ENCODE results near the gene MSI2.

DNA sequence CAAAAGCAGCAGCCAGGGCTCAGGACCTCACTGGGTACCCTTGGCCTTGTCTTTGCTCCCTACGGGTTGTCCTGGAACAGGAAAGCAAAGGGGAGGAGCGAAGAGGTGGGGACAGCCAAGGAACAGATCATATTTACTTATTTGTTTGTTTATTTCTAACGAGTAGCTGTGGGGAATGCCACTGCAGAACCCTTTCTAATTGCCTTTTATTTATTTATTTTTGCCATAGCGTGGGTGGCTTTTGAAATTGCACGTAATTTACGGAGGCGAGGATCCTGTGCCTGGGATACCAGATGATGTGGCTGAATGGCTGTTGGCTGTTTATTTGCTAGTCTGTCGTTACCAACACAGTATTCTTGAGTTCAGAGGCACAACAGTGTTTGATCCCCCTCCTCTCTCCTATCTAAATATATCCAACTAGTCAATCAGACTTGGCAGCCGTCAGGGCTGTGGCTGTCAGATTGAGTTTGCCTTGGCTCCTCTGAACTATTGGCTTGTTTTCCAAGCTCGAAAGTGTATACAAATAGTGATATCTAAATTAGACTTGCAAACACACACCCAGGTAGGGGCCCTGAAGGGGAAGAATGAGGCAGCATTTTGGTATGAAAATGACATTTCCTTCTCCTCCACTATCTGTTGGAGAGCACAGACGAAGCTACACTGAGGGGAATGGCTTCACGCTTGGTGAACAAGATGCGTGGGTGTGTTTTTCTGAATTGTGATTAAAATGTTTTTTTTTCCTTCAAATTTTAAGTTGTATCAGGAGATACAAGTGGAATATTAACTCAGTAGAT is 110.4 kb downstream of the MSI2 start:
- TF ChIP-seq, protein P1, sequence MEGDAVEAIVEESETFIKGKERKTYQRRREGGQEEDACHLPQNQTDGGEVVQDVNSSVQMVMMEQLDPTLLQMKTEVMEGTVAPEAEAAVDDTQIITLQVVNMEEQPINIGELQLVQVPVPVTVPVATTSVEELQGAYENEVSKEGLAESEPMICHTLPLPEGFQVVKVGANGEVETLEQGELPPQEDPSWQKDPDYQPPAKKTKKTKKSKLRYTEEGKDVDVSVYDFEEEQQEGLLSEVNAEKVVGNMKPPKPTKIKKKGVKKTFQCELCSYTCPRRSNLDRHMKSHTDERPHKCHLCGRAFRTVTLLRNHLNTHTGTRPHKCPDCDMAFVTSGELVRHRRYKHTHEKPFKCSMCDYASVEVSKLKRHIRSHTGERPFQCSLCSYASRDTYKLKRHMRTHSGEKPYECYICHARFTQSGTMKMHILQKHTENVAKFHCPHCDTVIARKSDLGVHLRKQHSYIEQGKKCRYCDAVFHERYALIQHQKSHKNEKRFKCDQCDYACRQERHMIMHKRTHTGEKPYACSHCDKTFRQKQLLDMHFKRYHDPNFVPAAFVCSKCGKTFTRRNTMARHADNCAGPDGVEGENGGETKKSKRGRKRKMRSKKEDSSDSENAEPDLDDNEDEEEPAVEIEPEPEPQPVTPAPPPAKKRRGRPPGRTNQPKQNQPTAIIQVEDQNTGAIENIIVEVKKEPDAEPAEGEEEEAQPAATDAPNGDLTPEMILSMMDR (IDR thresholded peaks at IDR 0.05; ENCODE audit: extremely low read depth in 1 of 2, insufficient read depth in 1 of 2, low read depth in 1 of 2, low read length in 2 of 2), result no peak
- TF ChIP-seq EZH2 (IDR thresholded peaks at IDR 0.05; ENCODE audit: borderline replicate concordance, low read depth, low read length, severe bottlenecking), result no peak
- no peak for TF ChIP-seq JUN (IDR thresholded peaks at IDR 0.05; ENCODE audit: borderline replicate concordance, insufficient read depth, insufficient read length, low read depth)
- no peak for TF ChIP-seq POLR2A (IDR thresholded peaks at IDR 0.05; ENCODE audit: low read depth, low read length)

Measured in endothelial cell of umbilical vein (primary cell).